ENCODE data around the gene FAM184B.

FAM184B gene

GRCh38 chr4:17765514-17766286 is 15.7 kb downstream of the FAM184B start:
- TF ChIP-seq CTCF (IDR thresholded peaks at IDR 0.05) = no peak
- no peak for DNase-seq (ENCODE audit: low spot score)
- H3K27ac ChIP-seq = no peak overlapping the region
- no peak overlapping the region for H3K4me3 ChIP-seq

- no peak for TF ChIP-seq CTCF (IDR thresholded peaks at IDR 0.05)
- no peak overlapping the region for H3K4me3 ChIP-seq
- no peak overlapping the region for H3K27ac ChIP-seq
- DNase-seq (ENCODE audit: low spot score) = no peak
Measured at GRCh38 chr4:17763931-17764330, 17.5 kb downstream of the FAM184B start.

- DNase-seq (ENCODE audit: low spot score) = no peak
- no peak for TF ChIP-seq CTCF (IDR thresholded peaks at IDR 0.05)
- no peak overlapping the region for H3K4me3 ChIP-seq
- no peak overlapping the region for H3K27ac ChIP-seq
Measured at GRCh38 chr4:17763416-17763815, 18.0 kb downstream of the FAM184B start.

- no peak for DNase-seq (ENCODE audit: low spot score)
Measured at GRCh38 chr4:17762726-17763125, 18.7 kb downstream of the FAM184B start.

GRCh38 chr4:17761062-17761461 is 20.4 kb downstream of the FAM184B start:
- DNase-seq (ENCODE audit: low spot score) = no peak
- Histone ChIP-seq H3K4me3 (no peak overlapping the region), H3K27ac (no peak overlapping the region)
- TF ChIP-seq CTCF (IDR thresholded peaks at IDR 0.05) = no peak

More at GRCh38 chr4:17762726-17763125, 18.7 kb downstream of the FAM184B start:
- Histone ChIP-seq H3K27ac (no peak overlapping the region), H3K4me3 (no peak overlapping the region)
- TF ChIP-seq CTCF (IDR thresholded peaks at IDR 0.05) = no peak

- no peak overlapping the region for H3K27ac ChIP-seq
- no peak for DNase-seq (ENCODE audit: low spot score)
- TF ChIP-seq CTCF (IDR thresholded peaks at IDR 0.05) = no peak
- no peak overlapping the region for H3K4me3 ChIP-seq
Measured at GRCh38 chr4:17760626-17761025, 20.8 kb downstream of the FAM184B start.

GRCh38 chr4:17758485-17758884 is 22.9 kb downstream of the FAM184B start:
- H3K27ac ChIP-seq = no peak overlapping the region
- TF ChIP-seq CTCF (IDR thresholded peaks at IDR 0.05) = no peak
- no peak for DNase-seq (ENCODE audit: low spot score)
- H3K4me3 ChIP-seq = no peak overlapping the region
